GM23338 (cell line): ENCODE data around the gene NUMB.

Experiments used
- EZH2 ChIP-seq: fragments of 200-600 bp; sonication (generic); IDR thresholded peaks from one replicate; pipeline ENCODE4 v1.8.0; 2017; ENCODE audit warnings: antibody characterized with exemption, mild to moderate bottlenecking, low read depth; ENCODE audit not compliant: unreplicated experiment
- EZH2phosphoT487 ChIP-seq: fragments of 200-600 bp; sonication (generic); IDR thresholded peaks from one replicate; pipeline ENCODE4 v1.8.1; 2018; ENCODE audit warnings: antibody characterized with exemption; ENCODE audit not compliant: unreplicated experiment
- JUNB ChIP-seq: IDR thresholded peaks from one replicate; pipeline ENCODE4 v1.6.1; 2016; ENCODE audit warnings: antibody characterized with exemption; ENCODE audit not compliant: unreplicated experiment
- POLR2AphosphoS5 ChIP-seq: IDR thresholded peaks from 2 replicates; pipeline ENCODE4 v1.6.1; 2016; ENCODE audit warnings: antibody characterized with exemption, low read depth
- ZNF114 ChIP-seq: fragments of 250-450 bp; sonication (Bioruptor Pico); IDR thresholded peaks from 2 replicates; pipeline ENCODE4 v1.5.0; 2020; ENCODE audit warnings: mild to moderate bottlenecking, moderate library complexity
- TF ChIP-seq, protein P1 (sequence below), 2 experiments: fragments of 200-600 bp in 1 of 2; sonication (generic) in 1 of 2; conservative IDR thresholded peaks; 2 replicates each; pipeline versions ENCODE4 v1.5.1 to v1.6.1; 2016 to 2017; ENCODE audit warnings: antibody characterized with exemption in 2 of 2, low read depth in 2 of 2, mild to moderate bottlenecking in 2 of 2, moderate library complexity in 1 of 2
- TF ChIP-seq, protein P2 (sequence below): IDR thresholded peaks from one replicate; pipeline ENCODE4 v1.6.1; 2018; ENCODE audit warnings: antibody characterized with exemption; ENCODE audit not compliant: unreplicated experiment
- TF ChIP-seq, protein P3 (sequence below): IDR thresholded peaks from 2 replicates; pipeline ENCODE4 v1.6.1; 2016; ENCODE audit warnings: antibody characterized with exemption

DNA sequence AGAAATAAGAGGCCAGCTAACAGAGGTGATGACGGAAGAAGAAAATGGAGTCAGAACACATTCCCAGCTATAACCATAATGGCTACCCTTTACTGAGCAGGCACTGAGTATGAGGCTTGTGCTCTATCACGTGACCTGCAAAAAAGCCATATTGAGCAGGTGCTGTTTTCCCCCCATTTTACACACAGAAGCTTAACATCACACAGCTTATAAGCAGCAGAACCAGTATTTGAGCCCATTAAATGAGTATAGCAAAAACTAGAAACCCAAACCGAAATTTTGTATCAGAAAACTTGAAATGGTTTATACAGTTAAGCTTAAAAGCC, 192.7 kb downstream of the NUMB start:
- TF ChIP-seq, protein P1, sequence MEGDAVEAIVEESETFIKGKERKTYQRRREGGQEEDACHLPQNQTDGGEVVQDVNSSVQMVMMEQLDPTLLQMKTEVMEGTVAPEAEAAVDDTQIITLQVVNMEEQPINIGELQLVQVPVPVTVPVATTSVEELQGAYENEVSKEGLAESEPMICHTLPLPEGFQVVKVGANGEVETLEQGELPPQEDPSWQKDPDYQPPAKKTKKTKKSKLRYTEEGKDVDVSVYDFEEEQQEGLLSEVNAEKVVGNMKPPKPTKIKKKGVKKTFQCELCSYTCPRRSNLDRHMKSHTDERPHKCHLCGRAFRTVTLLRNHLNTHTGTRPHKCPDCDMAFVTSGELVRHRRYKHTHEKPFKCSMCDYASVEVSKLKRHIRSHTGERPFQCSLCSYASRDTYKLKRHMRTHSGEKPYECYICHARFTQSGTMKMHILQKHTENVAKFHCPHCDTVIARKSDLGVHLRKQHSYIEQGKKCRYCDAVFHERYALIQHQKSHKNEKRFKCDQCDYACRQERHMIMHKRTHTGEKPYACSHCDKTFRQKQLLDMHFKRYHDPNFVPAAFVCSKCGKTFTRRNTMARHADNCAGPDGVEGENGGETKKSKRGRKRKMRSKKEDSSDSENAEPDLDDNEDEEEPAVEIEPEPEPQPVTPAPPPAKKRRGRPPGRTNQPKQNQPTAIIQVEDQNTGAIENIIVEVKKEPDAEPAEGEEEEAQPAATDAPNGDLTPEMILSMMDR (conservative IDR thresholded peaks at IDR 0.05; ENCODE audit: low read depth in 2 of 2), result no peak
- TF ChIP-seq EZH2phosphoT487 (no peak), JUNB (no peak), EZH2 (no peak), POLR2AphosphoS5 (no peak), ZNF114 (CRISPR knock-in tag) (no peak)
- TF ChIP-seq, protein P2, sequence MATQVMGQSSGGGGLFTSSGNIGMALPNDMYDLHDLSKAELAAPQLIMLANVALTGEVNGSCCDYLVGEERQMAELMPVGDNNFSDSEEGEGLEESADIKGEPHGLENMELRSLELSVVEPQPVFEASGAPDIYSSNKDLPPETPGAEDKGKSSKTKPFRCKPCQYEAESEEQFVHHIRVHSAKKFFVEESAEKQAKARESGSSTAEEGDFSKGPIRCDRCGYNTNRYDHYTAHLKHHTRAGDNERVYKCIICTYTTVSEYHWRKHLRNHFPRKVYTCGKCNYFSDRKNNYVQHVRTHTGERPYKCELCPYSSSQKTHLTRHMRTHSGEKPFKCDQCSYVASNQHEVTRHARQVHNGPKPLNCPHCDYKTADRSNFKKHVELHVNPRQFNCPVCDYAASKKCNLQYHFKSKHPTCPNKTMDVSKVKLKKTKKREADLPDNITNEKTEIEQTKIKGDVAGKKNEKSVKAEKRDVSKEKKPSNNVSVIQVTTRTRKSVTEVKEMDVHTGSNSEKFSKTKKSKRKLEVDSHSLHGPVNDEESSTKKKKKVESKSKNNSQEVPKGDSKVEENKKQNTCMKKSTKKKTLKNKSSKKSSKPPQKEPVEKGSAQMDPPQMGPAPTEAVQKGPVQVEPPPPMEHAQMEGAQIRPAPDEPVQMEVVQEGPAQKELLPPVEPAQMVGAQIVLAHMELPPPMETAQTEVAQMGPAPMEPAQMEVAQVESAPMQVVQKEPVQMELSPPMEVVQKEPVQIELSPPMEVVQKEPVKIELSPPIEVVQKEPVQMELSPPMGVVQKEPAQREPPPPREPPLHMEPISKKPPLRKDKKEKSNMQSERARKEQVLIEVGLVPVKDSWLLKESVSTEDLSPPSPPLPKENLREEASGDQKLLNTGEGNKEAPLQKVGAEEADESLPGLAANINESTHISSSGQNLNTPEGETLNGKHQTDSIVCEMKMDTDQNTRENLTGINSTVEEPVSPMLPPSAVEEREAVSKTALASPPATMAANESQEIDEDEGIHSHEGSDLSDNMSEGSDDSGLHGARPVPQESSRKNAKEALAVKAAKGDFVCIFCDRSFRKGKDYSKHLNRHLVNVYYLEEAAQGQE, result no peak
- TF ChIP-seq, protein P3, sequence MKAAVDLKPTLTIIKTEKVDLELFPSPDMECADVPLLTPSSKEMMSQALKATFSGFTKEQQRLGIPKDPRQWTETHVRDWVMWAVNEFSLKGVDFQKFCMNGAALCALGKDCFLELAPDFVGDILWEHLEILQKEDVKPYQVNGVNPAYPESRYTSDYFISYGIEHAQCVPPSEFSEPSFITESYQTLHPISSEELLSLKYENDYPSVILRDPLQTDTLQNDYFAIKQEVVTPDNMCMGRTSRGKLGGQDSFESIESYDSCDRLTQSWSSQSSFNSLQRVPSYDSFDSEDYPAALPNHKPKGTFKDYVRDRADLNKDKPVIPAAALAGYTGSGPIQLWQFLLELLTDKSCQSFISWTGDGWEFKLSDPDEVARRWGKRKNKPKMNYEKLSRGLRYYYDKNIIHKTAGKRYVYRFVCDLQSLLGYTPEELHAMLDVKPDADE, result no peak
